LNCAP (cell line): ENCODE data around the gene TRIM3.

Source experiments
- CTCF ChIP-seq: fragments of 450-650 bp; IDR thresholded peaks from 2 replicates; pipeline ENCODE4 v1.5.1; 2017; ENCODE audit warnings: mild to moderate bottlenecking

The TRIM3 gene

DNA sequence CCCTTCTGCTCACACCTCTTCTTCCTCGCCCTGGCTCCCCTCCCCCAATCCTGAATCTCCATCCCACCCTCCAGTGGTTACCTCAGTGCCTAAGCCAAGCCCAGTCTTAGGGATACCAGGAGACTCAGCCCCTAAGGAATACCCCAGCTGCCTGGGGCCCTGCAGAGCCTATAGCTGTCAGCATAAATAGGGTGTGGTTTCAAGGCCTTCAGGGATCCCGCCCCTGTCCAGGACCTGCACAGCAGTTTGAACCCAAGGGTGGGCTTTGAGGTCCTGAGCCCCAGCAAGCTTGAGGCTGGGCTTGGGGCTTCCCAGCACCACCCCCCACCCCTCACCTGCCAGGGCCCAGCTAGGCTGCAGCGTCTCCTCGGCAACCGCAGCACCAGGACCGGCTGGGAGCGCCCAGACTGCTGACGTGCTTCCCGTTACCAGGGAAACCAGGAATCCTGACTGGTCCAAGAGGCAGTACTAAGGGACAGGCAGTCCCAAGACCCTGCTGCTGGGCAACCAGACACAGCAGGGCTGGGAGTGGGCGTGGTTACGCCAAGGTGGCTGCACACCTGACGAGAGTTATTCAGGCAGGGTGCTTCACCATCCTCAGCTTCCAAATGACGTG is 68.6 kb downstream of the TRIM3 start:
- TF ChIP-seq CTCF, result no peak

DNA sequence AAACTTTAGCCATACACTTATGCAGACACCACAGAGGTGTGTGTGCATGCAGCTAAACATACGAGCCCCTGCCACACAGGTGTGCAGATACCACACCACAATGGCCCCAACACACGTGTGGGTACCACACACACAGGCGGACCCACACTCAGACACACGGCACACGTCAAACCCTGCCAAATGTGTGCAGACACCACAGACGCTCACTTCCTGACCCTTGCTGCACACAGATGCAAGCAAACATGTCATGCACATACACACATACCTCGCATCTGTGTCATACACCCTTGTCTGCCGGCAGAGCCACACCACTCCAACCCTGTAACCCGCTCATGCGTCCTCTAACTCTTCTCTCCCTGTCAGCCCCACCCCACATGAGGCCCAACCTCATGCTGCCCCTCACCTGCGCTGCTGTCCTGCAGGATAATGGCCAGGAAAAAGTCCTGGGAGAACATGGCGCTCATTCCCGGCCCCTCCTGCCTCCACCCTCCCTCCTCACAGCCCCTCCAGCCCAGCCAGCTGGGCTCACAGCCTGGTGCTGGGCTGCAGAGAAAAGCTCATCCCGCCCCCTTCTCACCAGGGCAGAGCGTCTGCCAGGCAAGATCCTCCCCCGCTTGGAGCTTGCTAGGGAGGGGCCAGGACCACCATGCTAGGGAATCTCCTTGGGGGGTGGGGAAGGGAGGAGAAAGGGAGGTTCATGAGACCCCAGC is 69.2 kb downstream of the TRIM3 start:
- no peak for TF ChIP-seq CTCF

- TF ChIP-seq CTCF, result no peak
These were observed 70.2 kb downstream of the TRIM3 start for GRCh38 chr11:6403539-6403938.

DNA sequence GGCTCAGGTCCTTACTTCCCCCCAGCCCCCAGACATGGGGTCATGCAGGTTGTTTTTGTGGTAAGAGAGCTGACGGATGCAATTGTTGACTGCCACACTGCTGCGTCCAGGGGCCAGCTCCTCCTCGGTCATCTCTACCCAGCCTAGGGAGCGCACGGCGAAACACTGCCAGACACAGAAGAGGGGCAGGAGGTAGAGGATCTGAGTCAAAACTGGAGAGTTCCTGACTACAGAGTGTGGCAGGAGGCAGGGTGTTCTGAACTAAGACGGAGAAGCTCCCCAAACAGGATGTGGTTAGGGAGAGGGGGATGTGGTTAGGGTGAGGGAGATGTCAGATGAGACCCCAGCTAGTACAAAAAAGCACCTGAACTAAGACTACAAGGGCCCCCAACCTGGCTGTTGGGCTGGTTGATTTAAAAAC is 71.2 kb downstream of the TRIM3 start:
- no peak for TF ChIP-seq CTCF

- no peak for TF ChIP-seq CTCF
These were observed 71.7 kb downstream of the TRIM3 start for GRCh38 chr11:6402061-6402470.

DNA sequence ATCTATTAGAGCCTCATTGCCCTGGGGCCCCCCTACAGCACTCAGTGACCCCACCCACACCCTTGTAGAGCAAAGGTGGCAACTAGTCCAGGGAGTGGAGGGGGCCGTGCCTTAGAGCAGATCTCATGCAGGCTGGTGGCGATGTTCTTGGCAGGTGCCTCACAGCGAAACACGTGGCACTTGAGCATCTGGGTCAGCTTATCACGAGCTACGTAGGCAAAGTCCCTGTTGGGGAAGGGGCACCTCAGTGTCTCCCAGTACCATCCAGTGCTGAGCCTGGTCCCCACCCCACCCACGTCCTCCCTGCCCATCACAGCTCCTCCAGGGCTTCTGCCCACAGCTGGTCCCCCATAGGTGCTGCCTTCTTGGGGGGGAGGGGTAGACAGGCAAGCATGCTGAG is 72.3 kb downstream of the TRIM3 start:
- no peak for TF ChIP-seq CTCF

DNA sequence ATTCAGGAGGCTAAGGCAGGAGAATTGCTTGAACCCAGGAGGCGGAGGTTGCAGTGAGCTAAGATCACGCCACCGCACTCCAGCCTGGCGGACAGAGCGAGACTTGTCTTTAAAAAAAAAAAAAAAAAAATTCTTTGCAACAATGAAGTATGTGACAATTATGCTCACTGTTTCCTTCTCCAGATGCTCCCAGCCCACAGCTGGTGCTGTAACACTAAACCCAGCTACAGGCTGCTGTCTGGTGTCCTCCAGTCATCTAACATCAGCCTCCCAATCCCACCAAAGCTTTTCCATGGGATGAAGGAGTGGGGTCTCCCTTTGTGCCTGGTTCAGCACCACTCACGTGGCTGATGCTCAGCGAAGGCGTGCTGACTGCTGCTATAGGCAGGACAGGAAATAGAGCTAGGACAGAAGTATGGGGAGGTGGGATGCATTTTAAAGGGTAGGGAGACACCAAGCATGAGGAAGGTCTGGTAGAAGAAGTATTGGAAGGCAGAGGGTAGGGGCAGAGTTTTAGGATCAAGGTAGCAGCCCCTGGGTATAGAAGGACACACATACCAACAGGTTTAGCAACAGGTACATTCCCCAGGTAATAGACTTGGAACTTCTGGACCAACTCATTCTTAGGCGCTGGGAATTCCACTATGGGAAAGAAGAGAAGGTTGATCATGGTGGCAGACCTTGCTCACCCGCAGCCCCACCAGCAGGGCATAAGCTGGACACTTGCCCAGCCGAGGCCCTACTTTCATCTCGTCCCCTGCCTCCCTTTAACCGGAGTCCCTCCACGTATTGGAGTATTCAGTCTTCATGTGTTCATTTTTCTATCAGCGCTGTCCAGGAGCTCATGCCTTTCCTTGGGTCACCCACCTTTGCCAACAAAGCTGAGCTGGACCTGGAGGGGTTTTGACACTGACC is 73.1 kb downstream of the TRIM3 start:
- TF ChIP-seq CTCF, result no peak
